ENCODE data around the gene ACVRL1. TPM values are rescaled to one million over a fixed set of nuclear protein-coding genes. Genes with fewer than 3 reads are reported as not detected.

ACVRL1 gene
- total RNA-seq, 1 experiment from 2014 or later: 4.1 TPM

DNA sequence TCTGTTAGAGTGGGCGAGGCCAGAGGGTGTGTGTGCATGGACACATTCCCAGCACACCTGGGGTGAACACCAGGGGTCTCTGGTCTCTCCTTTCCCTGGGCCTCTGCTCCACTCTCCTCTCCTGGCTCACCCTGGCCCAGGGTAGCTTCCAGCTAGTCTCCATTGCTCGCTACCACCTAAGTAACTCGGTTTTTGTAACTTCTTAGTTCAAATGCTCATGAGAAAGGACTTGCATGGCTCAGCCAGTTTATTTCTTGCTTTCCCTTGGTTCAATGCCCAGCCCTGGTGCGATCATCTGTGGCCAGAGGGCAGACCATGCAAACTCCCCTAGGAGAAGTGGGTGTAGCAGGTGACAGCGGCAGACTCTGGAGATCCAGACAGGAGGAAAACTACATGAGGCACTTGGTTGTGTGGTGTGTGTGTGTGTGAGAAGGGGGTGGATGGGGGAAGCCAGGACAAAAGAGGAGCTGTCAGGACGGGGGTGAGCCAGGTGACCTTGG lies 35.2 kb downstream of the ACVRL1 start:
- no peak for DNase-seq (ENCODE audit: low spot score)

DNA sequence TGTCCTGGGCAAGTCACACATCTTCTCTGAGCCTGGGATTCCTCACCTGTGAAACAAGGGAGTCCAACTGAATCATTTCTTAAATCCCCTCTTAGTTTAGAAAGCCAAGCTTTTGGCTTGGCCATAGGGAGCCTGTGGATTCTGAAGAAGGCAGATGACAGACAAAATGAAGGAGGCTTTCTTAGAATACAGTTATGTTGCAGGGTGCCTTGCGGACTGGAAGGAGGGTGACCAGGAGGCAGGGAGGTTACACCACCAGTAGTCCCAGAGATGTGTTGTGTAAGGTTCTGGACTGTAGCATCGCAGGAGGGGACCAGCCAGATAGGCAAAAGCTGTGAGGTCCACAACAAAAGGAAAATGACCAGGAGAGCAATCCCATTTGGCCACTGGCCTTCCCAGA lies 36.0 kb downstream of the ACVRL1 start:
- no peak for DNase-seq (ENCODE audit: low spot score)

DNA sequence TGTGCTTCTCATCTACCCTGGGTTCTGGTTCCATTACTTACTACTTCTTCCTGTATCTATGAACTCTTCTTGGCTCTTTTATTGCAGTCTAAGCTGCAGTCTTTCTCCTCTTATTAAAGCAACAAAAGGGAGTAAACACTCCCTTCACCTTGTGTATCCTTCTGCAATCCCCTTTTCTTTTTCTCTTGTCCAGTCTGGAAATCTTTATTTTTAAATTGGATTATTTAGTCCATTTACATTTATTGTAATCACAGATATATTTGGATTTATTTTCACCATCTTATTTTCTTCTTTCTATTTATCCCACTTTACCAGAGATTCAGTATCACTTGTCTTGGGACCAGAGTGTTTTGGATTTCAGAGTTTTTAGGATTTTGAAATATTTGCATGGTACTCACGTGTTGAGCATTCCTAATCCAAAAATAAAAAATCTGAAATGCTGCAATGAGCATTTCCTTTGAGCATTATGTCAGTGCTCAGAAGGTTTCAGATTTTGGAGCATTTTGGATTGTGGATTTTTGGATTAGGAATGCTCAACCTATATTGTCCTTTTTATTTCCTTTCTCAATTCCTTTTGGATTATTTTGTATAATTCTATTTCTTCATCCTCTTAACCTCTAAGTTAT lies 37.4 kb downstream of the ACVRL1 start:
- no peak for DNase-seq (ENCODE audit: low spot score)

DNA sequence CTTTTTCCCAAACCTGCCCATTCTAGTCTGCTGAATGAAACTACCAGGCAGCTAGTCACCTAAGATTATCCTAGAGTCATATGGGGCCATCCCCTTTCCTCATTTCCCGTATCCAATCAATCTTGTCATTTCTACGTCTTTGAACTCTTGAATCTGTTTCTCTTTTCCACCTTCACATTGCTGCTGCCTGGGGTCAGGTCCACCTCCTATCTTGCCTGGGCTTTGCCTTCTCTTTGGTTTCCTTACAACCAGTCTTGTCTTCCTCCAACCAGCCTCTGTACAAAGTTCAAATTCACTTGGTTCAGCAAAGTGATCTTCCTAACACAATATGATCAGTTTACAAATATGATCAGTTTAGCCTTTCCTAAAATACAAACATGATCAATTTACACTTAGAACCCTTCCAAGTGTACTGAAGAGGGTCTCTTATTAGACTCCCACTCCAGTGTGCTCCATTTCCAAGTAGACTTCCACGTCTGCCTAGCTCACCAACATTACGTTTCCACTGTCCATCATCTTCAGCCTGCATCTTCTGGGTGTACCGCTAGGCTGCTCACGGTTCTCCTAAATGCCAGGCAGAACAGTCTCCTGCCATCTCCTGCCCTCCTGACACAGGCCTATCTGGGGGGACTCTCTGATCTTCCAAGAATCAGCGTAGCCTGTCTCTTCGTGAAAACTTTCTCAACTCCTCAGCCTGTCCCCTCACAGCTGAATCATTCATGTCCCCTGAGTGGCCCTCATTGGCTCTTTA lies 40.1 kb downstream of the ACVRL1 start:
- DNase-seq (ENCODE audit: low spot score): no peak

DNA sequence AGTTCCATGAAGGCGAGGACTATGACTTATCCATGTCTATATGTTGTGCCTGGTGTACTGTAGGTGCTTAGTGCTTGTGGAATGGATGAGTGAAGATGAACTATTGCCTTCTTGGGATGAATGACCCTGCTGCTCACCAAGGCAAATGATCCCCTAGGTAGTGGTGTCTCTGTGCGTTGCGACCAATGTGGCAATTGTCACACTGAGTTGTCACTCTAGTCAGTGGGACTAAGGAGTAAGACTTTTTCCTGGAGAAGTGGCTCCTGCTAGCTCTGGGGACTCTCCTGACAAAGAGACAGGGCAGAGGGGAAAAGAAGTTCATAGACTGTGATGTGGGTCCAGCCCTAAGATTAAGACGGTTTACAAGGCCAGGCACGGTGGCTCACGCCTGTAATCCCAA lies 40.8 kb downstream of the ACVRL1 start:
- DNase-seq (ENCODE audit: low spot score): no peak

DNA sequence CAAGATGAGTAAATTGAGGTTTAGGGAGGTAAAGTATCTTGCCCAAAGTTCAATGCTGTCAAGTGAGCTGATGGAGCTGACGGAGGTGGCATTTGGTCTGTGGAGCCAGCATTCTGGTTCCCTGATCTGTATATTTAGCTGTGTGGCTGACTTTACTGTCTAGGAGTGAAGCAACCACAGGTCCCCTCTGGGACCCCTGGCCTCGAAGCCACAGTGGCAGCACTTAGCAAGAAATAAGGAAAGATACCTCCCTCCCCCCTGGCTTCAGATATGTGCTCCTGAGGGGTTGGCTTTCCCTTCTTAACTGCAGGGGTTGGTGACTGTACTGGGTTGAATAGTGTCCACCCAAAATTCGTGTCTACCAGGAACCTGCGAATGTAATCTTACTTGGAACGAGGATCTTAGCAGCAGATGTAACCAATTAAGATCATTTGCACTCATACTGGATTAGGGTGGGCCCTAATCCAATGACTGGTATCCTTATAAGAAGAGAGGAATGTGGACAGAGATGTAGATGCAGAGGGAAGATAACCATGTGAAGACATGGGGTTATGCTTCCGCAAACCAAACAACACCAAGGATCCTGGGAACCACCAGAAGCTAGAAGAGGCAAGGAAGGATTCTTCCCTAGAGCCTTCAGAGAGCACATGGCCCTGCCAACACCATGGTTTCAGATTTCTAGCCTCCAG lies 42.2 kb downstream of the ACVRL1 start:
- no peak for DNase-seq (ENCODE audit: low spot score)

DNA sequence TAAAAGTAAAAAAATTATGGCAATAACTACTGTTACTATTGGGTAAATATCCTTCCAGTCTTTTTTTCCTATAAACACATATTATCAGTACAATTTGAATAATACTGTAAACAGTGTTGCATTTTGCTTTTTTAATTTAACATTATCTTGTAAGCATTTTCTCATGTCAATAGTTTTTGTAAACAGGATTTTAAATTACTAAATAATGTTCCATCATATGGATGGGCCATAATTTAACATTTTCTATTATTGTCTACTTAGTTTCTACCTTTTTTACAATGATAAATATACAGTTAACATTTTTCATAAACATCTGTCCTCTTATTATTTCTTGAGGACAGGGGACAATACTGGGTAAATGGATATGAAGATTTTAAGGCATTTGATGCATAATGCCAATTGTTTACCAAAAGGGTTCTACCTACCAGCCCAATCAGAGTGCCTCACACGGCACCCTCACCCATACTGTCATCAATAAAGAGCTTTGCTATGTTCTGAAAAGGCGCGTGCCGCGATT lies 43.4 kb downstream of the ACVRL1 start:
- no peak for DNase-seq (ENCODE audit: low spot score)

DNA sequence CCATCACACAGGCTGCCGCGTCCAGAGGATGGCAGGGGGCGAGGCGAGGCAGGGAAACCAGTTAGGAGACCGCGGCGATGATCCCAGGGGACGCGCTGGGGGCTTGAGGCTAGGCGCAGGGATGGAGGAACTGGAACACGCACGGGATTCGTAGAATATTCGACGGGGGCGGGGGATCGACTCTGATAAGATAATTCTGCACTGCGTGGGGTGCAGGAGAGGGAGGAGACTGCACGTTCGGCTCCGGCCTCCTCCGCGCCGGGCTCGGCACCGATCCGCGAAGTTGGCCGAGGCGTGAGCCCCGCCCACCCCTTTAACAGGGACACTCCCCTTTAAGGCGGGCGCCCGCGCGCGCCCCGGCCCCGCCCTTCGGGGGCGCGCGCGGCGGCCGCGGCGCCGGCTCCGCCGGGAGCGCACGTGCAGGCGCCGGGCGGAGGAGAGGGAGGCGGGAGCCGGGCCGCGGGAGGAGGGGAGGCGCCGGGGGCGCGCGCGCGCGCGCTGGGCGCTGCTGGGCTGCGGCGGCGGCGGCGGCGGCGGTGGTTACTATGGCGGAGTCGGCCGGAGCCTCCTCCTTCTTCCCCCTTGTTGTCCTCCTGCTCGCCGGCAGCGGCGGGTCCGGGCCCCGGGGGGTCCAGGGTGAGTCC lies 44.0 kb downstream of the ACVRL1 start, which contains the start of gene ACVR1B:
Gene ACVR1B (plus strand): TSS at position 501 of the 644 bp plus-strand sequence. CDS start 45 bp downstream, at position 546.
- DNase-seq (ENCODE audit: low spot score): peak; percentile 69

DNA sequence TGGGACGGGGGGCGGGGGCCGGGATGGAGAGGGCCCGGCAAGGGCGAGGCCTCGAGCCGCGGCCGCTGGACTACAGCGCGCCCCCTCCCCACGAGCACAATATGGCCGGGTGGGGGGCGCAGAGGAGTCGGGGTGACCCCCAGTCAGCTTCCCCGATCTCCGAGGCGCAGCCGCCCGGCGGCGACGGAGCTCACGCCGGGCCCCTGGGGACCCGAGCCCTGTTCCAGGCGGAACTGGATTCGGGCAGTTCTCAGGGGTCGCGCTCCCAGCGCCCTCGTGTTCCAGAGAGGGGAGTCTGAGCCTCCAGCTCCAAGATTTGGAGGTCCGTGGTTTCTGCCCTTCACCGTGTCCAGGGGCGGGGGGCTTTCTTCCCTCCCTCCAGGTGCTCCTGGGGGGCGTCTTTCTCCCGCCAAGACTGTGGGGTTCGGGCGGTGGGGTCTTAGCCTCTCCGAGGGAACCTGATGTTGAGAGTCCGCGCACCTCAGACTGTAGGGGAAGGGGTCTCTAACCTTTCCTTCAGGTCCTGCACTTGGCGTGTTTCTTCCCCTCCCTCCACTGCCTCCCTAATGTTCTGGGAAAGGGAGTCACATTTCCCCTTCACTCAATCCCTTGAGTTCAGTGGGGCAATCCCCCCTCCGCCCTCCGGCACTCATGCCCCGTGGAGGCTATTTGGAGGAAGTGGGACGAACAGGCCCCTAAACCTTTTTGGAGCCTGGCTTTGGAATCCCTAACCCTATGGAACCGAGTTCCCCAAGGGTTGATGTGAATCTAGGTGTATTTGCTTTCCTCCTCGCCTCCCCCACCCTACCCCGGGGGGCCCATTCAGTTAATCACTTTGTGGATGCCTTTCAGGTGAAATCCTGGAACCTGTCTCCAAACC lies 44.8 kb downstream of the ACVRL1 start:
- DNase-seq (ENCODE audit: low spot score): no peak

DNA sequence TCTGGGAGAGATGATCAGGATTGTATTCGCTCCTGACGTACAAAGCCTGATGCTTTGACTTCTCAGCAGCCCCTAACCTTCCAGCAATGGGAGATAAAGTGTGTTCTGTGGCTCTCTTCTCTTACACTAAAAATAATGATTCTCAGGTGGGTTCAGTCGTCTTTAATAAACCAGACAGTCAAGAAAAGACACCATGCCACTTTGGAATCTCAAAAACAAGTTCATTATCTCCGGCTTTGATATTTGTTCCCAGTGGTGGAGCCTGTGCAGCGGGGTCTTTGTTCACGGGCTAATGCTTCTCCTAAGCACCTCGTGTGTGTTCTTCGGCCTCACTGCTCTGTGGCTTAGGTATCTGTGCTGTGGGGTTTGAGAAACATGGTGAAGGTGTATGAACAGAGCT lies 45.8 kb downstream of the ACVRL1 start:
- no peak for DNase-seq (ENCODE audit: low spot score)

DNA sequence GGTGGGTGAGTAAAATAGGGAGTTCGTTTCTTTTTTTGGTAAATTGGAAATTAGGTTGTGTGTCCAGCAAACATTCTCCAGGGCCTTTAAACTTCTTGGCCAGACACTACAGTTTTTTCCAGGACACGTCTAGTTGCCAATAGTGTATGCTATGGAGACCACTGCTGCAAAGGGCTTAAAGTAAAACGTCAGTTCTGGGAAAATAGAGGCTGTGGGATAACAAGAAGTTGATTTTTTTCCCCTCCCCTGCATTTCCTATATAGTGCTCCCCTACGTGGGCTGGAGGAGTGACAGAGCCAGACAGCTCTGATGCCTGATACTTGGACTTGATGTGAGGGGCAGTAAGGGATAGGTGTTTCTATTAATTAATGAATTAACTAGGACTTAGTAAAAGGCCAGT lies 46.6 kb downstream of the ACVRL1 start:
- no peak for DNase-seq (ENCODE audit: low spot score)

DNA sequence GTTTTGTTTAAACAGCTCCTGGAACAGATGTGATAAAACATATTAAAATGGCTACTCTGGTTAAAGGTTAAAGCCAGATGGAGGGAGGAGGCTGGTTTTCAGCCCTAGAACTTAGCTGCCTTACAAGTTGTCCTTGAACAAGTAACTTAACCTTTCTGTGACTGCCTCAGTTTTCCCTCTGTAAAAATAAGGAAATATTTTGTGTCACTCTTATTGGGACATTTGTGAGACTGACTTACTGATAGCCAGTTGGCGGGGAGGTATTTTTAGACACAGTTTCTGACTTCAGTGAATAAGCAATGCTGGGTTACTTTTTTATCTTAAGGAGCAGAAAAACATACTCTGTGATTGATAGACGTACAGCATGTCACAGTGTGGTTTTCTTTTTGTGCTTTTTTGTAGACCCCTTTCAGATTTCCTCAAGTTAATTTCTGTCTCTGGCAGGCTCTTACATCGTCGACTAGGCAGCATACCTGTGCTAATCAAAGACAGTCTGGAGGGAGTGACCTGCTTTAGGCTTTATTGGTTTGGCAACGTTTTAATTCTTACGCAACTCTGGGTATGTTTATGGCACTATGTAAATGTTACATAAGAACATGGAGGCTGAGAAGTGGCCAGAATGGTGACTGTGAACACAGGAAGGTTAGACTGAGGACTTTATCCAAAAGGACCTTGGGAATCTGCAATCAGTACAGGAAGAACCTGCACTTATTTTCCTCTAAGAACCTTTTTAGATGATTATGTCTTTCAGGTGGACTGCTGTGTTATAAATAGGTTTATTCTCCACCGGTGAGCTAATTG lies 47.5 kb downstream of the ACVRL1 start:
- peak; percentile 29 for DNase-seq (ENCODE audit: low spot score)

DNA sequence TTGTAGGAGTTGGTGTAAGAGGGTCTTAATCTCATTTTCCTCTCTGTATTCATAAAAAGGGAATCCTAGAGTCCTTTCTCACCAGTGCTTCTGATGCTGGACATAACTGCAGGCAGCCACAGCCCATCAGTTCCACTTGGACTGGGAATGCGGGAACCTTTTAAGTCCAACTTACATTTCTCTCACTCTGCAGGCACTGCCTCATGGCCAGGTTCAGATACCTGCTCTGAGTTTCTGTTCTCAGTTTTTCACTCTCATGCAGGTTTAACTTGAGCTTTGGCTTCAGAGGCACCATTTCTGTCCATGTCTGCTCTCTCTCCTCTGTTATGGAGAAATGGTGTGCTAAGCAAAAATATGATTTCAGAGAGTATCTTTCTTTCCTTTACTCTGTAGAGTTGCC lies 48.4 kb downstream of the ACVRL1 start:
- no peak for DNase-seq (ENCODE audit: low spot score)

DNA sequence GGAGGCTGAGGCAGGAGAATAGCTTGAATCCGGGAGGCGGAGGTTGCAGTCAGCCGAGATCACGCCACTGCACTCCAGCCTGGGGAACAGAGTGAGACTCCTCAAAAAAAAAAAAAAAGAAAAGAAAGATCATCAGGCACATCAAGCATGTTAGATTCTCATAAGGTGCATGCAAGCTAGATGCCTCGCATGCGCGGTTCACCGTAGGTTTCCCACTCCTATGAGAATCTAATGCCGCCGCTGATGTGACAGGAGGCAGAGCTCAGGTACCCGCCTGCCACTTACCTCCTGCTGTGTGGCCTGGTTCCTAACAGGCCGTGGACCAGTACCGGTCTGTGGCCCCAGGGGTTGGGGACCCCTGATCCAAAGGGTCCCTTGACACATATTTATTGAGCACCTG lies 51.2 kb downstream of the ACVRL1 start:
- DNase-seq (ENCODE audit: low spot score): no peak

DNA sequence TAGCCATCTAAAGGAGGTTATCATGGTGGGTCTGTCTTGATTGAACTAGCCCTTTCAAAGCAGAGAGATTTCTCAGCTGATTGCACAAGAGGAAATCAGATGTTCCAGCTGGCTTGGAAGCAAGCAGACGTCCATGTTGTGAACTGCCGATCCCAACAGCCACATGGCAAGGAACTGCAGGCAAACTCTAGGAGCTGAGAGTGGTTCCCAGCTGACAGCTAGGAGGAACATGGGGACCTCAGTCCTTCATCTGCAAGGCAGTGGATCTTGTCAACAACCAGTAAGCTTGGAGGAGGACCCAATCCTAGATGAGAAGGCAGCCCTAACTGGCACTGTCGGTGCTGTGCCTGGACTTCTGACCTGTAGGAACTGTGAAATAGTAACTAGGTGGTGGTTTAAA lies 51.9 kb downstream of the ACVRL1 start:
- DNase-seq (ENCODE audit: low spot score): no peak

DNA sequence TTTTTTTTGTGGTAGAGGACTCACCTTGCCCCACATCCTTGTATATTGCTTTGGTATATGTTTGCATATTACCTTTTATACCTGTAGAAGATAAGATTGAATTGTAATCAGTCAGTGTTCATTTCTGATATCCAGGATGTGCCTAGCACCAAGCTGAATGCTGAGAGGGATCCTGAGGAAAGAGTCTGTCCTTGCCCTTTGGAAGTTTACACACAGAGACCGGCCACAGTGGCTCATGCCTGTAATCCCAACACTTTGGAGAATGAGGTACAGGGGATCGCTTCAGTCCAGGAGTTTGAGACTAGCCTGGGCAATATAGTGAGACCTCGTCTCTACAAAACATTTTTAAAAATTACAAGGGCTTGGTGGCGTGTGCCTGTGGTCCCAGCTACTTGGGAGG lies 52.6 kb downstream of the ACVRL1 start:
- no peak for DNase-seq (ENCODE audit: low spot score)

DNA sequence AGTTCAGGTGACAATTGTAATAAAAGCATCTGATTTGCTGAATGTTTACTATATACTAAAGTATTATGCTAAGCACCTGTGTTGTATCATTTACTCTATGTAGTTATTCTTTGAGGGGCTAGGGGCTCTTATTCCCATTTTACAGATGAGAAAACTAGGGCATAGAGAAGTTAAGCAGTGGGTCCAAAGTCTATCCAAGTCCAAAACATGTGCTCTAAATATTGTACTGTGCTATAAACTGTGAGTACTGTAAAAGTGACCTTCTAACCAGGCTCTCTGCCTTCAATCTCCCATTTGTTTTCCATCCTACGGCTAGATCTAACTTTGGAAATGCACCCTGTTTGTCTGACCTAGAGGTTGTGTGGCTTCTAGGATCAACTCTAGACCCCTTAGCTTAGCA lies 53.2 kb downstream of the ACVRL1 start:
- no peak for DNase-seq (ENCODE audit: low spot score)

DNA sequence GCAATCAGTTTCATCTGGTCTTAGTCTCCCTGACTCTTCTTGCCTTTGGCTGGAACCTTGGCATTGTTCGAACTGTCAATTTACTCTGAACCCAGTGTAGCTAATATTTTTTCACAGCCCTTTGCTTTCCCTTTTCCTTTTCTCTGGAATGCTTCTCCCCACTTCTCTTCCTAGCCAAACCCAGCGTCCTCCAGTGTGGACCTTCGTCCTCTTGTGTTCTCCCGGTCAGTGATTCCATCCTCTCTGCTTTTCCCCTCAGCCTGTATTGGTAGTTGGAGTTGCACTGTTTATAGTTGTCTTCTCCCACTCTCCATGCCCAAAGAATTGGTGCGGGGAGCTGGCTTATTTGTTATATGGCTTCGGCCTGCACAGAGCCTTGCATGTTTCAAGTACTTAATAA lies 53.6 kb downstream of the ACVRL1 start:
- no peak for DNase-seq (ENCODE audit: low spot score)

DNA sequence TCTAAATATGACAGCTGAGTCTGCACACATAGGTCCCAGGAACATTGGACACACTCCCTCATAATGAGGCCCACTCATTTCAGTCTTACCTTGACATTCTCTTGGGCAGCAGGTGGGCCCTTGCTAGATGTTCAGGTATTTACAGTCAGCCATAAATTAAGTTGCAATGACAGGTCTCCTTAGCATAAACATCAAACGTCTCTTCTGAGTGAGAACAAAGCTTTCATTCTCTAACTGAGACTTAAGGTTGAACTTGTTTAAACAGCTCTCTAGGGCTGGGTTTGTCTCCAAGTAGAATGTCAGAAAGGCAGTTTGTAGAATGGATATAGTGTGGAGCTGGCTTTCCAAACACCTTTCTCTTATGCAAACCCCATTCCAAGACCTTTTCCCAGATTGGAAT lies 54.5 kb downstream of the ACVRL1 start:
- no peak for DNase-seq (ENCODE audit: low spot score)

DNA sequence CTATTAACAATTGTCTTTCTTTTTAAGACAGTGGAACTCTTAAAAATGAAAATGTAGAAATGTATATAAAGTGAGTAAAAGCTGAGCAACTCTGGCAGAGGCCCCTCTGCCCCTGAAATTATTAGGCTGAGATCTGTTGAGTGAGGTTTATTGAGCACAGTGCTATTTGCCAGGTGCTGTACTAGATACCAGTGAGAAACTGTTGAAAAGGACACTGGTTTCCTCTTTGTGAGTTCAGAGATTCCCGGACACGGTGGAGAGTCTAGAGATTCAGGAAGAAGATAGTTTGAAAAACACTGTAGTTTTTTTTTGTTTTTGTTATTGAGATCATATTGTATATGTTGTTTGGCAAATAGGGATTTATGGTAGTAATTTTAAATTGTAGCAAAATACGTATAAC lies 55.4 kb downstream of the ACVRL1 start:
- DNase-seq (ENCODE audit: low spot score): no peak

All from H4 (cell line).